HCEC 1CT (cell line): Measurements from ENCODE around the gene PLAA.
A peak's percentile ranks its signal among the peaks of the same experiment; 100 is the strongest.
"Not testable (repeated sequence)": the region's sequence is repeated elsewhere in the genome, so short reads cannot be mapped to it uniquely, and the experiment has no call there.

ENCODE experiments used
- DNase-seq: peaks from one replicate; pipeline ENCODE4 v3.0.0-alpha.2; 2017

The PLAA gene

GRCh38 chr9:26928902-26929495, 18.0 kb downstream of the PLAA start:
- no peak for DNase-seq

GRCh38 chr9:26925609-26926008, 21.4 kb downstream of the PLAA start:
- no peak for DNase-seq

GRCh38 chr9:26919698-26920097, 27.3 kb downstream of the PLAA start:
- DNase-seq: no peak

DNA sequence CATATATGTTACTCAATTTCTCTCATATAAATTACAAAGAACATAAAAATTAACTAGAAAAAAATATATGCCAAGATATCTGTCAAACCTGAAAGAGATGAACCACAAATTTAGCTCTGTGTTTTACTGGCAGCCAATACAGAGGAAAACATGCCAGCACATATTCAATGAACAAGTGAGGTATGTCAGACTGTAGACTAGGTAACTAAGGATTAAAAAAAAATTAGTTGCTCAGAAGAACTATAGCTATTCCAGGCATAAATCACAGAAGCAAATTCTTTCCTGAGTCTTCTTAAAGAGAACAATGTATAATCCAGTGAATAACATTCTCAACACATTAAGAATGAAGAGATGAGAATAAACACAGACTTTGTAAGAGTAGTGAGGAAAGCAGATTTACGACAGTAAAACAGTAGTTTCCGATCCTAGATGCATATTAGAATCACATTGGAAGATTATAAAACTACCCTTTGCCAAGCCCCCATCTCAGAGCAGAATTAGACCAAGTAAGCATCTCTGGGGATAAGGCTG, 33.8 kb downstream of the PLAA start:
- no peak for DNase-seq

DNA sequence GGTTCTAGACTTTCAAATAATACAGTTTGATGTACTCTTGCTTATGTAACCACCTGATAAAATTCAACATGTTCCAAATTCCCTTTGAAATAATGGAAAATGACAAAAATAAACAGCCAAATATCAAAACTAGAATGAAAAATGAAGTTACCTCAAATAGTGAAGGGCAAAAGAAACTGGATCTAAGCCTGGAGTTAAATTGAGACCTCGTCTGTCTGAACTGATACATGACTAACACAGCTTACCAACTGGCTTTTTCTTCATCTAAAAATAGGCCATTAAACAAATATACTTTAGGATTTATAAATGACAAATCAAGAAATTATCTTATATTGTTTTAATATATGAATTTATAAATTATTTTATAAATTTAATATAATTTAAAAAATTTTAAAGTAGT, 42.4 kb downstream of the PLAA start:
- DNase-seq: no peak

DNA sequence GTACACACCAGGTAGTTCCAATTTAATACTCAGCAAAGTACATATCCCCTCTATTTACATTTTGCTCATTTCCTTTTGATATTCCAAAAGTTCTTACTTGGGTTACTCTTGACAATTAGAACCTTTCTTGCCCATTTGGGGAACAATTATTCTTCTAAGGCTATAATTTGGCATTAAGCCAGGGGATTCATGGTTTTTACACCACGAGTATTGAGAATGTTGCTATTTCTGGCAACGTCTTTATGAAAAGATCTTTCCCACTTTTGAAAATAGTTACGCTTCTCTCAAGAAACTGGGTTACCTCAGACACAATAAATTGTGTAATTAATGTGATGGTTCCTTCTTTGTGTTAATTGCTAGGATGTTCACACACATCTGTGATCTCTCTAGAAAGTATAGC, 43.0 kb downstream of the PLAA start:
- no peak for DNase-seq

DNA sequence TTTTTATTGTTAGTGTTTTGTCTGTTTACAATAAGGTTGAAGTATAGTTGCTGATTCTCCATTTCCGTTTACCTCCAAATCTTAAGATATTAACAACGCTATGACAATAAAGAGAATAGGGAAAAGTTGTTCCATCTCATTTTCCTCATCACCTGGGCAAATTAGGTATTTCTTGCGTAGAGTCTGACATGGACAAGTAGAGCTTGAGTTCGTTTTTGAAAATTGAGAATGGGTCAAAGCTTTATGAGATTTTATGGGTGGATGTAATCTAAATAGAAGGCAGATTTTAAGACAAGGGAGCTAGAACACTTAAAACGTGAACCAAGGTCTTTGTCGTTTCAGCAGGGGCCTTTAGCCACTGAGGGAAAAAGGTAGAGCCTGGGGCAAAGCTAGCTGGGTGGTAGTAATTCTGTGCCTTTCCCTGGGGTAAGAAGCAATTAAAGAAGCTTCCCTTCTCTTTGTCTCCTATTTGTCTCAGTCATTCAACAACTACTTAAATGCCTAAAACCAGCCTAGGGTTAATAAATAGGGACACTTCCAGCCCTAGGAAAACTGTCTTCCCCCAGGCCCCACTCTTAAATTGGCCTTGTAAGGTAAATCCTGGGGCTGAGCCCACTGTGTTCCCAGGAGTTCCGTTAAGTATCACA, 53.9 kb downstream of the PLAA start:
- DNase-seq: no peak

DNA sequence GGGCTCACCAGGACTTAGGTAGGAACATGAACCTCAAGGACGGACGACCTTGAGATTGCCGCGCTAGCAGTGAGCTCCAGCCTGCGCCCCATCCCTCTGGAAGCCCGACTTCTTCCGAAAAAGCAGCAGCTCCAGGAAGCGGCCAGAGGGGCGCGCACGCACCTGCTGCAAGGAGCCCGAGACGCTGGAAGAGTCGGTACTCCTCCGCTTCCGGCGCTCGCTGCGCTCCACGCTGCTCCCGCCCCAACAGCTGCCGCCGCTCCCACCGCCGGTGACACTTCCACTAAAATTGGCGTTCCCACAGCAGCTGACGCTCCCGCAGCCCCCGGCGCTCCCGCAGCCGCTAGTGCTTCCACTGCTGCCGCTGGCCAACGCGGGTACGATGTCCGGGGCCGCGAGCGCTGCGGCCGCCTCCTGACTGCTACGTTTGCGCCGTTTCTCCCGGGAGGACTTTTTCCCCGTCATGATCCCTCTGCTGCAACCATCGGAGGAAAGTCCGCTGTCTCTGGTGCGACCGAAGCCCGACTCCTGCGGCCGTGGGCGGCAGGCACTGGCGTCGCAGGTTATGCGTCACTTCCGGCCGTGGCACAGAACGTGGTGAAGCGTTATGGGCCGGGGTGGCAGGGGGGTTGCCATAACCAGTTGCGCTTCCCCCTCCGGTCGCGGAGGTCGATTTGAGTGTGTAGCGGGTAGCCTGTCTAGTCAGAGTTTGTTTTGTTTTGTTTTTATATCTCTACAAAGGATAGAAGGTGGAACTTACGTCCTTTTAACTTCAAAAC, 54.6 kb downstream of the PLAA start, which contains the start of gene CAAP1:
Gene CAAP1 (minus strand): TSS at position 552 of the 779 bp plus-strand sequence. CDS start 87 bp downstream, at position 465.
- peak; percentile 88 for DNase-seq

- no peak for DNase-seq
Measured at GRCh38 chr9:26891726-26892125, 55.3 kb downstream of the PLAA start.

DNA sequence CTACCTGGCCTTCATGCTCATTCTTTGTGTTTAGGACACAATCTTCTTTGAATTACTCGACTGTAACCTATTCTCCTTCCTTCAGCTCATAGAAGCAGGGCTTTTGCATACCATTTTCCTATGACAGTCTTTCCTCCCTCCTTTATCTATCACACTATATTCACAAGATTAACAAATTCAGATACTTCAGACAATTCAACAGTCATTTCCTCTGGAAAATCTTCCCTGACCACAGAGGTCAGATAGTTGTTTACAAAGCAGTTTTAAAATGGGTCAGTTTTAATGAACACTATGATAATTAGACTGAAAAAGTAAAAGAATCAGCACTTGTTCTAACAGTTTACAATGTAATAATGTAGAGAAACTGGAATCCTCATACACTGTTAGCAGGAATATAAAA, 58.8 kb downstream of the PLAA start:
- DNase-seq: no peak

- no peak for DNase-seq
Measured at GRCh38 chr9:26882154-26882553, 64.9 kb downstream of the PLAA start.

GRCh38 chr9:26880262-26880661, 66.8 kb downstream of the PLAA start:
- DNase-seq: no peak

DNA sequence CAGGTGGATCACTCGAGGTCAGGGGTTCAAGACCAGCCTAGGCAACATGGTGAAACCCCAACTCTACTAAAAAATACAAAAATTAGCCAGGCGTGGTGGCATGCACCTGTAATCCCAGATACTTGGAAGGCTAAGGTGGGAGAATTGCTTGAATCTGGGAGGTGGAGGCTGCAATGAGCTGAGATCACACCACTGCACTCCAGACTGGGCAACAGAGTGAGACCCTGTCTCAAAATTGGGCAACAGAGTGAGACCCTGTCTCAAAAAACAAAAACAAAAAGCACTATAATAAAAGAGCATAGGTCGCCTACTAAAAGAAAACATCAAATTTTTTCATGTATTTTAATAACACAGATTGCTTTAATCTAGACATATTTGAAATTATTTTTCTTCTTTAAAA, 71.9 kb downstream of the PLAA start:
- DNase-seq: not testable (repeated sequence)

GRCh38 chr9:26870292-26870691, 76.8 kb downstream of the PLAA start:
- peak; percentile 14 for DNase-seq

- no peak for DNase-seq
Measured at GRCh38 chr9:26863074-26863473, 84.0 kb downstream of the PLAA start.

DNA sequence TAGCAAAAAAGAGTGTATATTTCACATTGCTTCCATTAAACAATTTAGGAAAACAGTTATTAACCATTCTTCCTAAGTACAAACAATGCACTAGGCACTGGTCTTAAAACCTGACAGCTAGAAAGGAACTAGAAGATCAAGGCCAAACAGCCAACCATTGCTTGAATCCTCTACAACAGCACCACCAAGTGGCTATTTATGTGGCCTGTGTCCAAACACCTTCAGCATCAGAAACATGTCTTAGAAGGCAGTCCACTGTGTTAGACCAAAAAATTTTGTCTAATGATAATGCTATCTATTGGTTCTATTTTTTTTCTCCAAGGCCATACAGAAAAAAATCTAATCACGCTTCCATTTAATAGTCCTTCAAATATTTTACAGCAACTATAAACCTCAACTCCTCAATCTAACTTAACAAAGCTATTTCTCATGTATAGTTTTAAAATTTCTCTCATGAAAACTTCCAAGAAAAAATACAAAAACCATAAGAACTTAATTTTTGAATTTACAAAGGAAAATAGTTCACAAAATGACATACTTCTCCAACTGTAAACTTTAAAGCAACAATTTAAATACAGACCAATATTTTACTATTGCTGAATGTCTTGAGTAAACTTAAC, 90.5 kb downstream of the PLAA start:
- DNase-seq: peak; percentile 46
